Stomach (tissue), 4 donors: Measurements from ENCODE around the gene MYH14.

Source experiments
- CTCF ChIP-seq, 7 experiments: fragments of 450-650 bp in 4 of 7; fragments of 200-600 bp in 3 of 7; sonication (generic) in 3 of 7; IDR thresholded peaks; one replicate each; pipeline ENCODE4 v1.5.1; 2016 to 2019; ENCODE audit warnings: antibody characterized with exemption in 7 of 7, control low read depth in 2 of 7, mild to moderate bottlenecking in 1 of 7
- POLR2A ChIP-seq, 4 donors: fragments of 450-650 bp; IDR thresholded peaks; one replicate each; pipeline ENCODE4 v1.6.1; 2016; ENCODE audit warnings: antibody characterized with exemption in 4 of 4, control low read depth in 2 of 4, mild to moderate bottlenecking in 1 of 4, moderate library complexity in 1 of 4
- POLR2AphosphoS5 ChIP-seq, 3 donors: sonication (generic); formaldehyde crosslinking; IDR thresholded peaks; one replicate each; pipeline ENCODE4 v1.6.1; 2016; ENCODE audit warnings: antibody characterized with exemption in 3 of 3

- peak in 6 of 7 experiments; percentile 18 to 96 (median 83) for TF ChIP-seq CTCF (IDR thresholded peaks at IDR 0.05)
- TF ChIP-seq POLR2AphosphoS5 (IDR thresholded peaks at IDR 0.05) = peak in 1 of 3 donors; percentile 20
- no peak for TF ChIP-seq POLR2A (IDR thresholded peaks at IDR 0.05)
Measured at GRCh38 chr19:50357178-50358100, 154.0 kb downstream of the MYH14 start.
